LNCaP clone FGC (cell line): ENCODE results near the gene MST1R.

Experiments
- DNase-seq: peaks from one replicate; pipeline ENCODE4 v3.0.0-alpha.2; 2011; ENCODE audit warnings: low read depth
- H3K4me3 ChIP-seq: 2 replicates; pipeline ENCODE4 v1.5.1; 2011; ENCODE audit warnings: mild to moderate bottlenecking, low read depth, low read length, control low read depth
- TF ChIP-seq, protein P1 (sequence below): IDR thresholded peaks from 2 replicates; pipeline ENCODE4 v1.5.1; 2012; ENCODE audit warnings: mild to moderate bottlenecking; ENCODE audit not compliant: control insufficient read depth, insufficient read depth; ENCODE audit errors: extremely low read depth

Gene MST1R

GRCh38 chr3:49841126-49841696 lies 62.5 kb downstream of the MST1R start:
- no peak for DNase-seq
- no peak overlapping the region for H3K4me3 ChIP-seq
- TF ChIP-seq, protein P1, sequence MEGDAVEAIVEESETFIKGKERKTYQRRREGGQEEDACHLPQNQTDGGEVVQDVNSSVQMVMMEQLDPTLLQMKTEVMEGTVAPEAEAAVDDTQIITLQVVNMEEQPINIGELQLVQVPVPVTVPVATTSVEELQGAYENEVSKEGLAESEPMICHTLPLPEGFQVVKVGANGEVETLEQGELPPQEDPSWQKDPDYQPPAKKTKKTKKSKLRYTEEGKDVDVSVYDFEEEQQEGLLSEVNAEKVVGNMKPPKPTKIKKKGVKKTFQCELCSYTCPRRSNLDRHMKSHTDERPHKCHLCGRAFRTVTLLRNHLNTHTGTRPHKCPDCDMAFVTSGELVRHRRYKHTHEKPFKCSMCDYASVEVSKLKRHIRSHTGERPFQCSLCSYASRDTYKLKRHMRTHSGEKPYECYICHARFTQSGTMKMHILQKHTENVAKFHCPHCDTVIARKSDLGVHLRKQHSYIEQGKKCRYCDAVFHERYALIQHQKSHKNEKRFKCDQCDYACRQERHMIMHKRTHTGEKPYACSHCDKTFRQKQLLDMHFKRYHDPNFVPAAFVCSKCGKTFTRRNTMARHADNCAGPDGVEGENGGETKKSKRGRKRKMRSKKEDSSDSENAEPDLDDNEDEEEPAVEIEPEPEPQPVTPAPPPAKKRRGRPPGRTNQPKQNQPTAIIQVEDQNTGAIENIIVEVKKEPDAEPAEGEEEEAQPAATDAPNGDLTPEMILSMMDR: peak; percentile 26; the same call in 1 of the 2 replicates

DNA sequence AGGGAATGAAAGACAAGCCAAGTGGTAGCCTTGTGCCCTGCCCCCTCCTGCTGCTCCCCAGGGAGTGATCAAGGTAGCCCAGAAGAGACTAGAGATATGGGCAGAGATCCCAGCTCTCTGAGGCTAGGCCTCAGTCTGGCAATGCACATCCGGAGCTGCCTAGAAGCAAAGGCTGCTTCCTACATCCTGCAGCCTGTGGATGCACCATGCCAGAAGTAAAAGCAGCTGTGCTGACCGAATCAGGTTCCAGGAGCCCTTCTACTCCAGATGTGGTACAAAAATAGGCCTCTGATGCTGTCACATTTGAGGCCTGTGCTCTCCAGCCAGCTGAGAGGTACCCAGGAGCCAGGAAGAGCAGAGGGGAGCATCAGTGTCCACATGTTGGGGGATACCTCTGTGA lies 63.3 kb downstream of the MST1R start:
- H3K4me3 ChIP-seq: no peak overlapping the region
- DNase-seq: no peak
- TF ChIP-seq, protein P1: no peak

DNA sequence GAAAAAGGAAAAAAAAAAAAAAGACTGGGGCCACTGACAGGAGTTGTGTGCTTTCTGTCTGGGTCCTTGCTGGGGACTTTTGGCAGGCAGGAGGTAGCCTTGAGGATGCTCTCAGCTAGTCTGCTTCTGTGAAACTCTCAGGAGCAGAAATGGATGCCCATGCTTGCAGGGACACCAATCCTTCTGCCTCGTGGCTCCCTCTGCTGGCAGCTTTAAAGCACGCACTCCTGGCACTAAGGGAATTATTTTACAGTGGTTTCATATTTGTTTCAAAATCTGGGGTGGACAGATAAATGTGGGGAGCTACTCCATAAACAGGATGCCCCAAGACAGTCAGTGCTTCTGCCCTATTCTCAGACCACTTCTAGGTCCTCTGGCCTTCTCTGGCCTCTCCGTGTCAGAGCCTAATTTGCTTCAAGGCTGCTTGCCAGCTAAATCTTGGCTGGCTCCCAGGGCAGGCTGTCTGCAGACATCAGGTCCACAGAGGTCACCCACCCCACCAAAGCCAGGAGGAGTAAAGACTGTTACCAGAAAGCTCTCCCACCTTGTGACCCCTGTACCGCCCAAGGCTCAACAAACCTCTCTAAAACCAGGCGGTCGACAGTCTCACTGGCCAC lies 64.4 kb downstream of the MST1R start:
- DNase-seq: peak; percentile 54
- H3K4me3 ChIP-seq: no peak overlapping the region
- TF ChIP-seq, protein P1: peak; percentile 90
